Stimulated activated CD4-positive, alpha-beta T cell treated with anti-CD3 and anti-CD28 coated beads, Interleukin-4, amount 100 ng/mL, for 24 hours (primary cell): Measurements from ENCODE around the gene SGF29.
"Not testable (repeated sequence)": the region's sequence is repeated elsewhere in the genome, so short reads cannot be mapped to it uniquely, and the experiment has no call there.

Experiments used
- DNase-seq: peaks from one replicate; pipeline ENCODE4 v3.0.0-alpha.2; 2020

SGF29 gene

DNA sequence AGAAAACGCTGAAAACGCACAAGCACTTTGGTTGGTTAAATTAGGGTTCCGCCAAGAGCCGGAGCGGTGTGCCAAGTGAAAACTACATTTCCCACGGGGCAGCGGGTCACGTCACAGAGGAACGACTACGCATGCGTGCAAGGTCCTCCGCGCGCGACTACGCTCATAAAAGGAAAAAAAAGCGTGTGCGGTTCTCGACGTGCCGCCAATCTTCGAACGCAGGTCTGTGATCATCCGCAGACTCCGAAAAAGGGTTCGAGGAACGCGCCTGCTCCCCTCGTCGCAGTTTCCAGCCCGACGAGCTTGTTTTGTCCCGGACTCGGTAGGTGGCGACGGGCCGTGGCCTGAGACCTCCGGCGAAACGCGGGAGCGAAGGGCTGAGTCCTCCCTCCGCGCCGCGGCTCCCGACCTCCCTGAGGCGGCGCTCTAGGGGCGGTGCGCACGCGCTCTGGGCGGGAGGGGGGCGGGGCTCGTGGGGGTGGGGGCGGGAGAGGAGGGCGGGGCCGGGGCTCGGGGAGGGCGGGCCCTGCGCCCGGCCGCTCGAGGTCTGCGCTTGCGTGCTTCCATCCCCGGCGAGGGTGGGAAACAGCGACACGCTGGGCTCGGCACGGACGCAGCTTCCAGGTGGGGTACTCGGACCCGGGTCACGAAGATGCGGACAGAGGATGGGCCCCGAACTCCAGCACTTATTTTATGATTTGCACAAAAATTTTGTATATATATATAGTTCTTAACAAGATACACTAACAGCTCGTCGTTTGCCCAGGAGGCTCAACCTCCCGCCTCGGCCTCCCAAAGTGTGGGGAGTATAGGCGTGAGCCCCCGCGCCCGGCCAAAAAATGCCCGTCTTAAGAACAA, at the start of gene SGF29:
Gene SGF29 (plus strand): TSS at position 145 of the 858 bp plus-strand sequence. CDS start 27,150 bp downstream, outside the sequence.
- DNase-seq = peak; percentile 95

- no peak for DNase-seq
Measured at GRCh38 chr16:28504707-28505404, 48.9 kb upstream of the SGF29 start.

GRCh38 chr16:28505489-28506137, 48.1 kb upstream of the SGF29 start:
- DNase-seq = no peak

GRCh38 chr16:28511031-28511430, 42.7 kb upstream of the SGF29 start:
- no peak for DNase-seq

GRCh38 chr16:28511801-28512789, 41.6 kb upstream of the SGF29 start:
- no peak for DNase-seq

DNA sequence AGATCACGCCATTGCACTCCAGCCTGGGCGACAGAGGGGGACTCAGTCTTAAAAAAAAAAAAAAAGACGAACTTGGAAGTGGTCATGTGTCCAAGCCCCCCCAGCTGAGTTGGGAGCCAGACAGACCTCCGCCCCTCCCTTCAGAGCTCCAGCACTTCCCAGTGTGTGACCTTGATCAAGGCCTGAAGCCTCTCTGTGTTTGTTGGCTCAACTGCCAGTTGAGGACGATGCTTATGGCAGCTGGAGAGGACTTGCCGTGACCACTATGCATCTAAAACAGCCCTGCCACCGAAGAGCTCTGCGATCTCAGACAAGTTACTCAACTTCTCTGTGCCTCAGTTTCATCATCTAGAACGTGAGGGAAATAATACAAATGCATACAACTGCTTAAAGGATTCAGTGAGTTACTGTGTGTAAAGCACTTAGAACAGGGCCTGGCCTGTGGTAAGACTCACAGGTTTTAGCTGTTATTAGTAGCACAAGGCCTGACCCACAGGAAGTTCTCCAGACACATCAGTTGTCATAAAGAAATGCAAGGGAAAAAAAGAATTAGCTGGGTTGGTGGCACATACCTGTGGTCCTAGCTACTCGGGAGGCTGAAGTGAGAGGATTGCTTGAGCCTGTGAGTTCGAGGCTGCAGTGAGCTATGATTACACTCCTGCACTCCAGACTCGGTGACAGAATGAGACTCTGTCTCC, 40.1 kb upstream of the SGF29 start:
- no peak for DNase-seq

GRCh38 chr16:28514246-28514645, 39.5 kb upstream of the SGF29 start:
- no peak for DNase-seq

DNA sequence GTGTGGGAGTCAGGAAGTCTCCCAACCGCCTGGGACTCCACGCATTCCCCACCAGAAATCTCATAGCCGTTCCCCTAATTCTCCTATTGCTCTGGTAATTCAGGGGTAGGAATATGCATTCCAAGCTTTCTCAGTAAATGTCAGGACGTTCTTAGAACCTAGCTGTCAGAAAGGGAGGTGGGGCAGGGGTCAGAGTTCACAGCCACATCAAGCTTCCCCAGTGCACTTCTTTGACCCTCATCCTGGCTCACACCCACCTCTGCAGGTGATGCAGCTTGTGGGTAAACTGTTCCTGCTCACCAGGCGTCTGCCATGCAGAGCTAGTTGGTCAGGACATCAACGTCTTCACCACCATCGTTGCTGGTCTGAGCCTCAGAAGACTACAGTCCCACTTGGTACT, 33.0 kb upstream of the SGF29 start:
- DNase-seq = no peak

DNA sequence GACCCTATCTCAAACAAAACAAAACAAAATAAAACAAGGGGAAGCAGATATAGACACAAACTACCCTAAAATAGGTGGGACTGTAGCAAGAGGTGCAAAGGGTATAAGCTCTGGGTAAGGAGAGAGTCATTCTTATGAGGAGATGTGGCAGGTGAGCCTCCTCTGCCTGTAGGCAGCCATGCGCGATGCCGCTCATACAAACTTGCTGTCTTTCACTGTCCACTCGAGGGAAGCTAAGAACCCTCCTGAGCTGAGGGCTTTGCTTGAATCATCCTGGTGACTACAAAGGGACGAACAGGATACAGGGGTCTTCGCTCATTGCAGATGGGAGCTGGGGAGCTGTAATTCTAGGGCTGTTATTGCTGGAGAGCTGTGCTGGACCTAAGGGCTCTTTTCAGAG, 32.3 kb upstream of the SGF29 start:
- no peak for DNase-seq

- no peak for DNase-seq
Measured at GRCh38 chr16:28522792-28523191, 30.9 kb upstream of the SGF29 start.

- no peak for DNase-seq
Measured at GRCh38 chr16:28524681-28525171, 29.0 kb upstream of the SGF29 start.

GRCh38 chr16:28526201-28527099, 27.3 kb upstream of the SGF29 start:
- no peak for DNase-seq

DNA sequence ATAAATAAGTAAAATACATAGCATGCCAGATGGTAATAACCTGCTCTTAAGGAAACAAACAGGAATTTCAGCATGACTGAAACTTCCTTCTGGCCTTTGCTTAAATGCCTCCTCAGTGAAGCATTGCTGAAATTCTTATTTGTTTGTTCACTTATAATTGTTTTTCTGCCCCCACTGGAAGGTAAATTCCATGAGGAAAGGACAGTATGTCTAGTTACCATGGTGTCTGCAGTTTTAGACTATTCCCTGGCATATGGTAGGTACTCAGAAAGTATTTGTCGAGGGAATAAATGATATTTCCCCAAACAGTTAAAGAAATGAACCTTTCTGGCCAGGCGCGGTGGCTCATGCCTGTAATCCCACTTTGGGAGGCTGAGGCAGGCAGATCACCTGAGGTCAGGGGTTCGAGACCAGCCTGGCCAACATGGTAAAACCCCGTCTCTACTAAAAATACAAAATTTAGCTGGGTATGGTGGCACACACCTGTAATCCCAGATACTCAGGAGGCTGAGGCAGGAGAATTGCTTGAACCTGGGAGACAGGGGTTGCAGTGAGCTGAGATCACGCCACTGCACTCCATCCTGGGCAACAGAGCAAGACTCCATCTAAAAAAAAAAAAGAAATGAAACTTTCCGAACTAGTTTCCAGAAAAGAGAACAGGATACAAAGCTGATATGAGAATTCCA, 26.5 kb upstream of the SGF29 start:
- not testable (repeated sequence) for DNase-seq

DNA sequence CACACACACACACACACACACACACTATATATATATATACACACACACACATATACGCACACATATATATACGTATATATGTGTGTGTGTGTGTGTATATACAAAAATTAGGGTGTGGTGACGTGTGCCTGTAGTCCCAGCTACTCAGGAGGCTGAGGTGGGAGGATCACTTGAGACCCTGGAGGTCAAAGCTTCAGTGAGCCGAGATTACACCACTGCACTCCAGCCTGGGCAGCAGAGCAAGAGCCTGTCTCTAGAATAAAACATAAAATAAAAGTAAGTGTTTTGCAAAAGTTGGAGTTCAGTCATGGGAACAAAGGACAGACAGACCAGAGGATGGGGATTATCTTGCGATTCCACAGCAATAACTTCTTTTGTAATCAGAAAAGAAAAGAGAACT, 25.7 kb upstream of the SGF29 start:
- no peak for DNase-seq

- no peak for DNase-seq
Measured at GRCh38 chr16:28528463-28528867, 25.3 kb upstream of the SGF29 start.

GRCh38 chr16:28529124-28529523, 24.6 kb upstream of the SGF29 start:
- DNase-seq = no peak

GRCh38 chr16:28531777-28532744, 21.7 kb upstream of the SGF29 start:
- no peak for DNase-seq

- DNase-seq = no peak
Measured at GRCh38 chr16:28532940-28533647, 20.6 kb upstream of the SGF29 start.
